Stomach (tissue), 9 donors: ENCODE measurements around the gene RAPGEF1. TPM values are rescaled to one million over a fixed set of nuclear protein-coding genes. Genes with fewer than 3 reads are reported as not detected.

Experiments used
- DNase-seq, 2 donors: peaks; one replicate each; pipeline versions ENCODE4 v3.0.0 to v3.0.0-alpha.2; 2013 to 2019
- H3K27ac ChIP-seq, 5 donors: fragments of 200-600 bp in 4 of 5; sonication (generic) in 4 of 5; one replicate each; pipeline ENCODE4 v1.5.1; 2013 to 2019; ENCODE audit warnings: mild to moderate bottlenecking in 1 of 5, moderate library complexity in 1 of 5
- H3K27me3 ChIP-seq, 3 donors: fragments of 200-600 bp; sonication (generic); one replicate each; pipeline ENCODE4 v1.5.1; 2017 to 2019; ENCODE audit warnings: mixed run types in 1 of 3
- H3K36me3 ChIP-seq, 4 donors: fragments of 200-600 bp; sonication (generic); 1 replicate in 3 of 4; 2 replicates in 1 of 4; pipeline ENCODE4 v1.5.1; 2016 to 2019
- H3K4me1 ChIP-seq, 4 donors: fragments of 200-600 bp; sonication (generic); one replicate each; pipeline ENCODE4 v1.5.1; 2016 to 2019
- H3K4me3 ChIP-seq, 4 donors: fragments of 200-600 bp; sonication (generic) in 3 of 4; one replicate each; pipeline ENCODE4 v1.5.1; 2016 to 2019; ENCODE audit warnings: mild to moderate bottlenecking in 1 of 4
- H3K9me3 ChIP-seq, 4 donors: fragments of 200-600 bp; sonication (generic); one replicate each; pipeline ENCODE4 v1.5.1; 2016 to 2019
- EP300 ChIP-seq: sonication (generic); formaldehyde crosslinking; IDR thresholded peaks from one replicate; pipeline ENCODE4 v1.6.1; 2017; ENCODE audit warnings: antibody characterized with exemption
- POLR2A ChIP-seq, 4 donors: fragments of 450-650 bp; IDR thresholded peaks; one replicate each; pipeline ENCODE4 v1.6.1; 2016; ENCODE audit warnings: antibody characterized with exemption in 4 of 4, control low read depth in 2 of 4, mild to moderate bottlenecking in 1 of 4, moderate library complexity in 1 of 4
- POLR2AphosphoS5 ChIP-seq, 3 donors: sonication (generic); formaldehyde crosslinking; IDR thresholded peaks; one replicate each; pipeline ENCODE4 v1.6.1; 2016; ENCODE audit warnings: antibody characterized with exemption in 3 of 3
- WGBS, 5 donors: extraction: QIAGEN DNeasy Blood & Tissue Kit in 3 of 5; methylation state at CpG; one replicate each; pipeline versions ENCODE4 v1.1.5 to v1.1.7; 2013 to 2018; 5-methylcytosine and 5-hydroxymethylcytosine counted together
- intact Hi-C: fragments of 100-400 bp; cut with DNase I; formaldehyde crosslinking; loops from one replicate; pipeline ENCODE4 v1.15.1; 2023; ENCODE audit warnings: low total_unique reads
- polyA plus RNA-seq, 3 donors: library from polyadenylated mRNA; stranded (reverse); fragments of 200-250 nt; gene quantifications; one replicate each; pipeline ENCODE4 v1.2.3, GENCODE V29; 2013
- total RNA-seq, 5 donors: library from RNA; depleted of rRNA; stranded (reverse); fragments of >200 nt; gene quantifications; one replicate each; pipeline versions ENCODE4 v1.1.0 to v1.2.3, GENCODE V29; 2014 to 2016
- TF ChIP-seq, protein P1 (sequence below), 7 experiments: fragments of 450-650 bp in 4 of 7; fragments of 200-600 bp in 3 of 7; sonication (generic) in 3 of 7; IDR thresholded peaks; one replicate each; pipeline ENCODE4 v1.5.1; 2016 to 2019; ENCODE audit warnings: antibody characterized with exemption in 7 of 7, control low read depth in 2 of 7, mild to moderate bottlenecking in 1 of 7
- donor health status: healthy with polysubstance abuse.
- donor health status: Bipolar disorder and iron deficiency.
- donor health status: healthy.

The RAPGEF1 gene
- total and polyA plus RNA-seq, 8 donors, result 8.4 to 84.6 (median 45.1) TPM

DNA sequence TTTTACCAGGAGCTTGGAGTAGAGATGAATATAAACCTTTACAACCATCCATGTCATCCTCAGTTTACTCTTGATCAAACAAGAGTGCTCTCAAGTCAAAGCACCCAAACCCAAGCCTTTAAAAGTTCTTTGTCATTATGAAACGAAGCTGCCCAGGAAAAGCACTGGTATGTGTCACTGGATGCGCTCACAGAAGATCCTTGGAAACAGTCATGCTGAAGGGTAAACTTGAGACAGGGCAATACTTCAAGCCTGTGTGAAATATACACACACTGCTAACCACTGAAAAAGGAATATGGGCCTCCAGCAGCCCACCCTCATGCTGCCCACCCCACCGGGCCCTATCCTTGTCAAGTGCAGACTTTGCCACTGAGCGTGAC, 110.1 kb downstream of the RAPGEF1 start:
- no peak for DNase-seq
- Histone ChIP-seq H3K27me3 (no peaks in the 10 kb centered on the region), H3K4me1 (peaks cover 3 to 59% (median 15%) of the 10 kb centered on the region in 4 donors), H3K27ac (peak overlapping the region in 3 of 5 donors; percentile 36 to 83 (median 82)), H3K36me3 (peaks cover 31 to 62% (median 46%) of the 10 kb centered on the region in 4 donors), H3K4me3 (no peak overlapping the region), H3K9me3 (no peaks in the 10 kb centered on the region)
- TF ChIP-seq POLR2A (IDR thresholded peaks at IDR 0.05), result no peak
- 78 to 93% (median 92%) methylated on average over 4 of the region's 4 CpGs for WGBS, 5 donors
- intact Hi-C loops, result no loop called here

GRCh38 chr9:131629226-131629500, 110.7 kb downstream of the RAPGEF1 start:
- Histone ChIP-seq H3K27me3 (no peaks in the 10 kb centered on the region), H3K4me3 (no peak overlapping the region), H3K27ac (peak overlapping the region; percentile 36 to 83 (median 69)), H3K9me3 (no peaks in the 10 kb centered on the region), H3K36me3 (peaks cover 37 to 68% (median 53%) of the 10 kb centered on the region in 4 donors), H3K4me1 (peaks cover 0 to 59% (median 11%) of the 10 kb centered on the region in 4 donors)
- no peak for TF ChIP-seq POLR2A (IDR thresholded peaks at IDR 0.05)
- no peak for TF ChIP-seq POLR2AphosphoS5 (IDR thresholded peaks at IDR 0.05)
- TF ChIP-seq EP300, result no peak
- TF ChIP-seq, protein P1, sequence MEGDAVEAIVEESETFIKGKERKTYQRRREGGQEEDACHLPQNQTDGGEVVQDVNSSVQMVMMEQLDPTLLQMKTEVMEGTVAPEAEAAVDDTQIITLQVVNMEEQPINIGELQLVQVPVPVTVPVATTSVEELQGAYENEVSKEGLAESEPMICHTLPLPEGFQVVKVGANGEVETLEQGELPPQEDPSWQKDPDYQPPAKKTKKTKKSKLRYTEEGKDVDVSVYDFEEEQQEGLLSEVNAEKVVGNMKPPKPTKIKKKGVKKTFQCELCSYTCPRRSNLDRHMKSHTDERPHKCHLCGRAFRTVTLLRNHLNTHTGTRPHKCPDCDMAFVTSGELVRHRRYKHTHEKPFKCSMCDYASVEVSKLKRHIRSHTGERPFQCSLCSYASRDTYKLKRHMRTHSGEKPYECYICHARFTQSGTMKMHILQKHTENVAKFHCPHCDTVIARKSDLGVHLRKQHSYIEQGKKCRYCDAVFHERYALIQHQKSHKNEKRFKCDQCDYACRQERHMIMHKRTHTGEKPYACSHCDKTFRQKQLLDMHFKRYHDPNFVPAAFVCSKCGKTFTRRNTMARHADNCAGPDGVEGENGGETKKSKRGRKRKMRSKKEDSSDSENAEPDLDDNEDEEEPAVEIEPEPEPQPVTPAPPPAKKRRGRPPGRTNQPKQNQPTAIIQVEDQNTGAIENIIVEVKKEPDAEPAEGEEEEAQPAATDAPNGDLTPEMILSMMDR (IDR thresholded peaks at IDR 0.05), result no peak
- DNase-seq, result no peak
- intact Hi-C loops, result no loop called here
- WGBS, 5 donors, result 84 to 96% (median 90%) methylated on average over 4 of the region's 4 CpGs

DNA sequence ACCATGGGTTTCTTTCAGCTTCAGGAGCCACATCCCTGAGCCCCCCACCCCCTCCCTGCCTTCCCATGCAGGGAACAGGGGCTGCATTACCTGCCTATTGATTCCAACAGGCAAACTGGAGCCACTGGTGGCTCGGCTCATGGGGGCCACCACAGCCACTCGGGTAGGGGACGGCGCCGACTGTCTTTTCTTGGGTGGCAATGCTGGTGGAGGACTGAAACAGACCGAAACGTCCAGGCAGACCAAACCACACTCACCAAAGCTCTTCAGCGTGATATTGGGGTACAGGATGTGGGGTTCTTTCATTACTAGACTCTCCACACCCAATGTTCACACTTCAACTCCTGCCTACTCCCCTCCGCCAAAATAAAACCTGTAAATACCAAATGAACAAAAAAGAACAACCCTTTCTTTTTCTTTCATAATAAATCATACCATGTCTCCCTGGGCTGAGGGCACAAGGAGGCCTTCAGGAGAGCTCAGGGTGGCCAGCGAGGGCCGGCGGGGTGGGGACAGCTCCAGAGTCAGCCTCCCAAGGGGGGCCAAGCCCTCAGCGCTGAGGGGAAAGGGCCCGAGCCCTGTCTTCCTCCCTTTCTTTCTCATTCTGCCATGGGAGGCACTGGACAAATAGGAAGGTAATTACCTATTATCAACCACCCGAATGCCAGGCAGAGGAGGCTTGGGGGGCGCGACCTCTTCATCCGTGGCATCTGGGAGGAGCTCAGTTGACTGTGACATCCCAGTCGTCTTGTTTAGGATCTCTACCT, 111.2 kb downstream of the RAPGEF1 start:
- H3K4me3 ChIP-seq, result no peak overlapping the region
- intact Hi-C loops, result no loop called here

DNA sequence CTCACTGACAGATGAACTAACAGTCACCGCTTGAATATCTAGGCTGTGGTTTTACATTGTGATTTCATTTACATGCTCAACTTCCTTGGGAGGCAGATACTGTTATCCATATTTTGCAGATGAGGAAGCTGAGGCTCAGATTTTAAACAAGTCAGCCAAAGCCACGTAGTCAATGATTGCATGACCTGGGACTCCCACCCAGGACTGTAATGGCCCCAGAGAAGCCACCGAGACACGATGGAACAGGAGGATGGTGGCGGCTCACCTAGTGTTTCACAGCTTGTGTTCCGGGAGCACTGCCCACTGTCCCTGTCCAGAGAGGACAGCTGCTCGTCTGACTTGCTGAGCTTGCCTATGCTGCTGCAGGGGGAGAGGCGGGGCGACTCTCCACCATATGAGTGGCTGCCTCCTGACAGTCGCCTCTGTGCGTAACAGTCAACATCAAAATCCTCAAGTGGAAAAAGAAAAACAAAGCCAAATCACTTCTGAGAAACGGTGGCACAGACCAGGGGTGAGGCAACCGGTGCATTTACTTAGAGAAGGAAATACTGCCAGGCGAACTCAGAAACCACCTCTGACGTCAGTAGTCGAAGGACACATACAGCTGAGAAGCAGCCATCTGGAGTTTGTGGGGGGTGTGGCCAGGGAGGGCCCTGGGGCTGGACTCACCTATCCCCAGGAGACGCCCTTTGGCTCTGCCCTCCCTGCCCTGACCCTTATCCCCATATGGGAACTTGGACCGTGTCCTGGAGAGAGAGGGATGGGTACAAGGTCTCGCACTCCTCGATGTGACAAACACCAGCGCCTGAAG, 112.0 kb downstream of the RAPGEF1 start:
- Histone ChIP-seq H3K4me1 (peaks cover 0 to 50% (median 8%) of the 10 kb centered on the region in 4 donors), H3K36me3 (peaks cover 48 to 69% (median 62%) of the 10 kb centered on the region in 4 donors), H3K4me3 (peak overlapping the region in 1 of 4 donors; percentile 12), H3K27ac (peak overlapping the region; percentile 30 to 83 (median 69)), H3K9me3 (no peaks in the 10 kb centered on the region), H3K27me3 (no peaks in the 10 kb centered on the region)
- 68 to 77% (median 72%) methylated on average over 21 of the region's 21 CpGs for WGBS, 5 donors
- TF ChIP-seq EP300 (no peak), POLR2AphosphoS5 (IDR thresholded peaks at IDR 0.05) (peak in 2 of 3 donors; percentile 39 to 57)
- TF ChIP-seq, protein P1 (IDR thresholded peaks at IDR 0.05), result no peak
- peak; percentile 75 to 83 for DNase-seq
- intact Hi-C loops, result no loop called here

More for the DNA sequence above, 111.2 kb downstream of the RAPGEF1 start:
- H3K27ac ChIP-seq, result peak overlapping the region; percentile 36 to 83 (median 69)
- H3K36me3 ChIP-seq, result peaks cover 40 to 69% (median 56%) of the 10 kb centered on the region in 4 donors
- H3K4me1 ChIP-seq, result peaks cover 0 to 54% (median 9%) of the 10 kb centered on the region in 4 donors
- whole genome bisulfite sequencing, 5 donors, result 83 to 91% (median 89%) methylated on average over 15 to 19 of the region's 19 CpGs
- no peaks in the 10 kb centered on the region for H3K27me3 ChIP-seq
- TF ChIP-seq POLR2A (IDR thresholded peaks at IDR 0.05) (no peak), EP300 (no peak), POLR2AphosphoS5 (IDR thresholded peaks at IDR 0.05) (no peak)
- TF ChIP-seq, protein P1 (IDR thresholded peaks at IDR 0.05), result no peak
- H3K9me3 ChIP-seq, result no peaks in the 10 kb centered on the region
- no peak for DNase-seq
